Inferior parietal cortex (tissue), 1 donor: ENCODE results near the gene MAP1B.

Source experiments
- DNase-seq: peaks from one replicate; pipeline ENCODE4 v3.0.0-alpha.2; 2016; ENCODE audit errors: extremely low spot score

The MAP1B gene

DNA sequence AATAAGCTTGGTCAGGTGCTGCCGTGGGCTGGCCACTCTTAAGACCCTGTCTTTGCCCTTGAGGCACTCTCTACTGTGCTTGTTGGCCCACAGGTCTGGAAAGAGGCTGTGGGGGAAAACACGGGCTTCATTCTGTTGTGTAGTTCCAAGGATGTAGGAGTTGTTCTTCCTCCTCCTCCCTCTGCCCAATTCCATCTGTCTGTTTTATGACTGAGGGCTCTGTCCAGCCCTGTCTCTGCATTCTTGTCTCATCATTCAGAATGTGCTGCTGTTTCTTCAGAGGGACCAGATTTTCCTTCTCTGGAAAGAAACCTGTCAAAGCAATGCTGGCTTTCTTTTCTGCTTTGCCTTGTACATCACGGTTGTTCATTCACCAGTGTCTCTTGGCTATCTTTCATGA lies 84.1 kb downstream of the MAP1B start:
- DNase-seq = no peak

DNA sequence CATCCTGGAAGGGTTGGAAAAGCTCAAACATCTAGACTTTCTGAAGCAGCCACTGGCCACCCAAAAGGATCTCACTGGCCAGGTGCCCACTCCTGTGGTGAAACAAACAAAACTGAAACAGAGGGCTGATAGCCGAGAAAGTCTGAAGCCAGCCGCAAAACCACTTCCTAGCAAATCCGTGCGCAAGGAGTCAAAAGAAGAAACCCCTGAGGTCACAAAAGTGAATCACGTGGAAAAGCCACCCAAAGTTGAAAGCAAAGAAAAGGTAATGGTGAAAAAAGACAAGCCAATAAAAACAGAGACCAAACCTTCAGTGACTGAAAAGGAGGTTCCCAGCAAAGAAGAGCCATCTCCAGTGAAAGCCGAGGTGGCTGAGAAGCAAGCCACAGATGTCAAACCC lies 87.6 kb downstream of the MAP1B start:
- DNase-seq = no peak

GRCh38 chr5:72195581-72195980 lies 88.3 kb downstream of the MAP1B start:
- DNase-seq = no peak

GRCh38 chr5:72197393-72197792 lies 90.1 kb downstream of the MAP1B start:
- no peak for DNase-seq

GRCh38 chr5:72199681-72200080 lies 92.4 kb downstream of the MAP1B start:
- DNase-seq = no peak

GRCh38 chr5:72202331-72202825 lies 95.1 kb downstream of the MAP1B start:
- no peak for DNase-seq

GRCh38 chr5:72203251-72203845 lies 96.1 kb downstream of the MAP1B start:
- DNase-seq = no peak

DNA sequence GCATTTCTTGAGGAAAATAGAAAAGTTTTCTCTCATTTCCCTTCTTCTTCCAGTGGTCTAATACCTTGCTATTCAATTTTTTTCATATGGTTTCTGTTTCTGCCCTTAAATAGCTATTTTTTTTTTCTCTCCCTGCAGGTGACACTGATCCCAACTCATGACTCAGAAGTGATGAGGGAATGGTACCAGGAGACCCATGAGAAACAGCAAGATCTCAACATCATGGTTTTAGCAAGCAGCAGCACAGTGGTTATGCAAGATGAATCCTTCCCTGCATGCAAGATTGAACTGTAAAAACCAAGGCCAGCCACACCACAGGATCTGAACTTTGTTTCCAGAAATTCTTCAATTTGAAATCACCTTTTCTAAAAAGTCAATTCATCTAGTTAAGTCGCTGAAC lies 97.7 kb downstream of the MAP1B start:
- DNase-seq = no peak

DNA sequence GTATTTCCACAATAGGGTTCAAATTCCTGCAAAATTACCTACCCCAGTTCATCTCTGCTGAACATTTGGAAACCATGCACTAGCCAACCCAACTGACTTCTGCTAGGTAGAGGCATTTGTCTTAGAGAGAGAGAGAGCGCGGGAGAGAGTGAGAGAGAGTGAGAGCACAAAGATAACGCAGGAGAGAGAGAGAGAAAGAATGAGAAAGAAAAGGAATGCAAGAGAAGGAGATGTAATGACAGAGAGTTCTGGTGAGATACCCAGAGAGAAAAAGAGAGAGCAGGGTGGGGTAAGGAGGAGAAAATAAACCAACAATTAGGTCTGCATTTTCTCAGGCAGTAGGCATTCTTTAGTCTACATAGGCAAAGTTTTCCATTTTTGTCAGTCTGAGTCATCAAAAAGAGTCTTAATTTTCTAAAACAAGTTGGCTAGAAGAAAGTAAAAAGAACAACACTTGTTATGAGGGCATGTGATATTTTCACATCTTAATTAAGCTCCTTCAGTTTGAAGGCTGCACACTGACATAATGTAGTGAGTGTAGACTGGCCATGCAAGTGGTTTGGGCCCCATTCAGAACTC lies 98.2 kb downstream of the MAP1B start:
- DNase-seq = no peak

DNA sequence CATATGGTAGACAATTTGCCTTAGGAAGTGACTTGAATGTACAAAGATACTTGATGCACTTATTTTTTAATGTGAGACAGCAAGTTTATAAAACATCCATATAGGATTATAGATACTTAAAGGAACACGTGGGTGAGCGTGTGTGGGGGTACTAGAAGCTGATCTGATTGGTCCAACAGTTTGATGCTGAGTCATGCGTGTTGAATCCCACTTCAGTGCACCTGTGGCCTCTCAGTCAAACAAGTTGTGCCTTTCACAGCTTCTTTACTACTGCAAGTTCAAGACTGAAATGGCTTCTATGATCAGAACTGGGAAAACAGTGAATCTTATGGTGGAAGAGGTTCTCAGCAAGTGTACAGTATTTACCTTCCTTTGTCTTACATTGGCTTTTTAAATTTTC lies 98.9 kb downstream of the MAP1B start:
- no peak for DNase-seq

DNA sequence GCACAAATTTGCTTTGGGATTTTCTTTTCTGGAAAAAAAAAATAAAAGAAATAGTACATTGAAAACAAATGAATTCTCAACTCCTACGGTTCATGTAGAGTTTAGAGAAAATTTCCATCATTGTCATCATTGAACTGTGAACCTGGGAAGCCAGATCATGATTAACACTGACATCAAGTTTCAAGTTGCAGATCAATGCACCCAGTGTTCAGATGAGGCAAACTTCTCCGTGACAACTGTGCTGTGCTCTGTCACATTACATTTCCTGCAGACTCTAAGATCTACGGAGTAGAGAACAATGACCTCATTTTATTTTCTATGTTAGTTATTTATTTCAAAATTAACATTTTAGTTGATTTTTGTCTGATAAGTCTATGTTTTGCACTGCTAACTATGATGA lies 99.7 kb downstream of the MAP1B start:
- no peak for DNase-seq

DNA sequence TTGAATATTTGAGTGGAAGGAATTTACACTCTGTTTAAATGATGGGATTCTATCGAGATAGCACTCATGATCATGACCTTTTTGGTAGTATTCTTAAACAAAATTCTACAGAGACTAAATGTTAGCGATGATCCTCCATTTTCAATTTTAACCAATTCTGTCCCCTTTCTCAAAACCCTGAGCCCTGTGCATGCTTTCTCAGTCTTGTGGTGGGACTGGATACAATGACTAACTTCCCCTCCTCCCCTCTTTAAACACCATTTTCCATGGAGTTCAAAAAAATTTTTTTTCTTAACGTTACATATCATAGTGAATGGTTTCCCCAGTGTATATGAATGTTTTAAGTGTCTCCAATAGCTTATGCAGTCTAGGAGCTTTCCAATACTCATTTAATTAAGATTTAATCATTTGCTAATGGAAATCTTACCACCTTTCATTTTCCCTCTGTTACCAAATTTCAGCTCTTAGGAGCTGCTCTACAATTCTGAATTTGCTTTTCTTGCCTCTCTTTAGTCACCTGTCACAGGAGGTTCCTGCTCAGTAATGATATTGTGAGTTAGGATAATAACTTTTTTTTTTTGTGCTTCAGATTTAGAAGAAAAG lies 101.2 kb downstream of the MAP1B start:
- DNase-seq = no peak

GRCh38 chr5:72209147-72210115 lies 102.2 kb downstream of the MAP1B start:
- DNase-seq = no peak

- DNase-seq = peak; percentile 27
Observed at GRCh38 chr5:72210888-72211678, 103.8 kb downstream of the MAP1B start.

- DNase-seq = no peak
Observed at GRCh38 chr5:72212171-72212570, 104.9 kb downstream of the MAP1B start.

GRCh38 chr5:72213482-72213881 lies 106.2 kb downstream of the MAP1B start:
- no peak for DNase-seq

- DNase-seq = no peak
Observed at GRCh38 chr5:72214168-72214567, 106.9 kb downstream of the MAP1B start.

GRCh38 chr5:72216756-72217155 lies 109.5 kb downstream of the MAP1B start:
- DNase-seq = no peak

DNA sequence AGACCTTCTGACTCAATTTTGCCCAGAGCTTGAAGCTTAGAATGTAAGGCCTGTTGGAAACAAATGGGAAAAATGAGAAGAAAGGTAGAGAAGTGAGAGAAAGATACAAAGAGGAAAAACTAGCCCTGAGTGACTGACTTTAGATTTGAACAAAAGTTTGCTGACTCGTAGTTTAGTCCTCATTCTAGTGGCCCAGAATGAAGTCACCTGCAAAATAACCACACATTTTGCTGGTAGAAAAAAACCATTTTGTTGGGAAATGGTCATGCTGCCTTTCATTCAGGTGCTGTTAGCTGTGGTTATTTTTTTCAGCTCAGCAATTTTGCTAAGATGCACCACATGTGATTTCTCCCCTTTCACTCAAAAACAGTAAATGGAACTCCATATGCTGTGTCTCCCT lies 113.8 kb downstream of the MAP1B start:
- DNase-seq = no peak

DNA sequence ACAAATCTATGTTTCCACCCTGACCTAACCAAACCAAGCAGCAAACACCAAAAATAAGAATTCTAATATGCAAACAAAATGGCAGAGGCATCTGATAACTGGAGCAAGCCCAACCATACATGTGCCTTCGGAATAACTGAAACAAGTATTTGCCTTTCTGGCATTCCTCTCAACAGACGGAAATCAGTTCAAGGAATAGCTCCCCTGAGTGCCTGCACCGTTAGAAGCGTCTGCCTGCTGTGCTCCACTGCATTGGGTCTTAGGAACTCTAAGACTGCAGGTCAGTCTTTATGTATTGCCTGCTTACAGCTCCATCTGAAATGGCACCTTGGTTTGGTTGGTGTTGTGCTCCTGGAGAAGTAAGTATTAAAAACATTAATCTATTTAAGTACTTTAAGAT lies 114.3 kb downstream of the MAP1B start:
- no peak for DNase-seq

DNA sequence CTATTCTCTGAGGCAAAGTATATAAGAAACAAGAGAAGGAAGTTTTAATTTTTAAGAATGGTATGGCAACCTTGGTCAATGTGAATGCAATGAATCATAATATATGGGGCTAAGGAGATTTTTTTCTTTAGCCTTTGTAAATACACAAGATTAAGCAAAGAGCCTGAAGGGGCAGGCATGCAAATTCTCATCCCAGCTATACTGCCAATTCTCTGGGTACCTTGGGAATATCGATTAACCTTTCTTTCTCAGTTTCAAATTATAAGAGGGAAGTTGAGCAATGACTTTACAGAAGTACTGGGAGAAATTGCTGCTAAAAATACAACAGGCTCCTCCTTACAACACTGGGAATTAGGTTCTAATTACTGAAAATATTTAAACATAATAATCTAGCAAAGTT lies 115.2 kb downstream of the MAP1B start:
- no peak for DNase-seq

DNA sequence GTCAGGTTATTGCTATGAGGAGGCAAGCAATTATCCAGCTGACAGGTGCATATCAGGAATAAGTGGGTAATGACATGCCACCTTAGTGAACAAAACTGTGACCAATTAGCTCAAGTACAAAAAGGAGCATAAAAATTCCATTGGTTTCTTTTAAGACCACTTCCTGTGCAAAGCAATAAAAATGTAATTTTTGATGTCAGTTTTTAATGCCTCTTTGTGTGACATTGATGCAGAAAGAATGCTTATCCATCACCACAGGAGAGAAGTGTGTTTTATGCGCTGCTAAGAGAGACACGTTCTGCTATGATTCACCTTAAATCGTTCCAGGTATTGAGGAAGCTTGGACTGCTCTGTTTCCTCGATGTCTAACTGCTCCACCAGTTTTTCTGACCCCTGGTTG lies 116.1 kb downstream of the MAP1B start:
- DNase-seq = no peak
